ENCODE measurements around the gene PAX8.
"Not testable (repeated sequence)": the region's sequence is repeated elsewhere in the genome, so short reads cannot be mapped to it uniquely, and the experiment has no call there.

PAX8 gene

DNA sequence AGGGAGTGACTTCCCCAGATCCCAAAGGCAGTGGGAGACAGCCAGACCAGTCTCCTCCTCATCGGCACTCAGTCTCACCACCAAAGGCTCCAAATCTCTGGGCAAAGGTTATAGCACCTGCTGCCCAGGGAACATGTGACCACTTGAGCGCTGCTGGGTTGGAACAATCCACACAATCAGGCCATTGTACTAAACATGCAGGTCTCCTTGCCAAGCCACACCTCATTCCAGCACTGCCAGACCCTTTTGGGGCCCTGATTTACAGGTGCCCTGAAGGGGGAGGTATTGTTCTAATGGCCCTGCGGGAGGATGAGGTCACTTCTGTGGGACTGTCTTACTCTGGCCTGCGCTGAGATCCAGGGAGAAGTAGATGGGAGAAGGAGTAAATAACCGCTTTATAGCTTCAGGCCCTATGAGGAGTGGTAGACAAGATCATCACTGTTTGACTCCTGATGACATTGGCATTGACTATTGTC is 10.0 kb upstream of the PAX8 start:
- not testable (repeated sequence) for DNase-seq

DNA sequence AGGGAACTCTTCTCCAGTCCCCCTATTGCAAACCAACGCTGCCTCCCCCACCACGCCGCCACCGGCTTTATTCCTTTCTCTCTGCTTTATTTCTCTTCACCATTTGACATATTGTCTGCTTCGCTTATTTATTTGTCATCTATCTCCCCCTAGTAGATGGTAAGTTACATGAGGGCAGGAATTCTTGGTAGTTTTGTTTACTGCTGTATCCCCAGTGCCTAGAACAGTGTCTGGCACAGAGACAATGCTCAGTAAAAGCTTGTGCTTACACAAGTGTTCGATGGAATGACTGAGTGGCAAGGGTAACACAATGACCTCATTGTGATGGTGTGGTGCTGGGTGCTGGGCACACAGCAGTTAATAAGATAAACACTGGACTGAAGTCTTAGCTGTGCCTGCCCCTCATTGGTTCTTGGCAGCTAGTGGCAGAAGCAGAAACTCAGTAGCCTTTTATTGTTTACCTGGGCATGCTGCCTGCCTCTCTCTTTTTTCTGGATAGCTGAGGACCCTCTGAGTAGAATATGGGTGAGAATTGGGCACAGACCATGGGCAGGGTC is 9.5 kb upstream of the PAX8 start:
- not testable (repeated sequence) for DNase-seq

DNA sequence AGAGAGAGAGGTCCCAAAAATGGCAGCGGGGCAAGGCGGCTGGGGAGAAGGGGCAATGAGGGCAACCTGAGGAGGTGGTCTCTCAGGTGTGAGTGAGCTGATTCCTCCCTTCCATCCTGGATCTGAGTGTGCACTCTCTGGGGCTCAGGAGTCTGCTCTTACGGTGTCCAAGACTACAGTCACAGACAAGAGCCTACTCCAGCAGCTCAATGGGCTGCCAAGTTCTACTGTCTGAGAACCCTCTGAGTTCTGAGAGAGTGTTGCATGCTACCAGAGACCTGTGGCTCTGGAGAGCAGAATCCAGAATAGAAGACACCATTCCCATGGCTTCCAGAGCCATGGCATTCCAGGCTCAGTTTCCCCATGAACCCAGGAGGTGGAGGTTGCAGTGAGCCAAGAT is 7.1 kb upstream of the PAX8 start:
- DNase-seq = no peak

DNA sequence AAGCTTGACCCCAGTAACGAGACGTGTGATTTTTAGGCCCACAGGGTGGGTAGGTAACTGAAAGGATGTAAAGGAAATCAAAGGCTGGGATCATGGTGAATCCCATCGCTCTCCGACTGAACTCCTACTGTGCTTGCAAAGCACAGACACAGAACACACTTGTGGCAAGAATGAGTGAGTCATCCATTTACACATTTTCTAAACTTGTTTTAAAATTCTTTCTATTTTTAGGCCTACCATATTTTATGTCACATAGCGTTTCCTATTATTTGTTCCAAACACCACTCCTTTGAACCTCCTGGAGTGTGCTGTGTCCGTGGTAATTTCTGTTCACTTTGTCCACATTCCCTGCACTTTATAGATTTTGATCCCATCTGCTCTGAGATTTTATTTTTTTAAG is 6.3 kb upstream of the PAX8 start:
- DNase-seq = not testable (repeated sequence)

DNA sequence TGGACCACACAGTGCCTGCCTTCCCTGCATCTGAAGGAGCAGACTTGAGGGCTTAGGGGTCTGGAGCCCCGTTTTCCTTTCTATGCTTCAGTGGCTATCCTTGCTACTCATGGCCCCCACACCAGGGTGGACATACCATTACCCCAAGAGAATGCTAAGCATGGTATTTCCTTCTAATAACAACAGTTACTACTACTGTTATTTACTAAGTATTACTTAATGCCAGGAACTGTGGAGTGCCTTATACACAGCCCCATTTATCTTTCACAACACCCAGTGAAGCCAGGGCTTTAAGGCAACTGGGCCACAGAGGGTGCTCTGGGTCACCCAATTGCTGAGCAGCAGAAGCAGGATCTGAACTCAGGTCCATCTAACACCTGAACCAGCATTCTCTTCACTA is 5.8 kb upstream of the PAX8 start:
- no peak for DNase-seq

DNA sequence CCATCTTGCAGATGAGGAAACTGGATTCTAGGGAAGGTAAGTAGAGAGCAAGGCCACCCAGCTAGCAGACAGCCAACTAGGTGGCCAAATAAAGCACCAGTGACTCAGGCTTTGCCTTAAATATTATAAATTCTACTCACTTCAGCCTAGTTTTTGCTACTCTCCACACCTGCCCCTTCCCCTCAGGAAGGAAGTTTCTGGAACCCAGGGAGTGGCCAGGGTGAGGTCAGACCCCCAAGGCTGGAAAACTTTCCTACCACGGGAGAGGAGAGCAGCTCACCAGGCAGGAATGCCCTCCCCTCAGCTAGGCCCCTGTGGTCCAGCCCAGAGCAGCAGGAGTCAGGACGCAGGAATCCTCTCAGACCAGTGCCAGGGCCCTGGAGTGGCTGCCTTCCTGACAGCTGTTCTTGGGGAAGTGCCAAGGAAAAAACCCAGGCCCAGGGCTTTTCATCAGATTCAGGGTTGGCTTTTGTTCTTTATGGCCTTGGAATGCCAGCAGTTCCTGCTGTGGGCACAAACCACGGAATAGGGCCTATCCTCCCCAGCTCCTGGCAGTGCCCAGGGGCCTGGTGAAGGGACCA is 5.1 kb upstream of the PAX8 start:
- no peak for DNase-seq

DNA sequence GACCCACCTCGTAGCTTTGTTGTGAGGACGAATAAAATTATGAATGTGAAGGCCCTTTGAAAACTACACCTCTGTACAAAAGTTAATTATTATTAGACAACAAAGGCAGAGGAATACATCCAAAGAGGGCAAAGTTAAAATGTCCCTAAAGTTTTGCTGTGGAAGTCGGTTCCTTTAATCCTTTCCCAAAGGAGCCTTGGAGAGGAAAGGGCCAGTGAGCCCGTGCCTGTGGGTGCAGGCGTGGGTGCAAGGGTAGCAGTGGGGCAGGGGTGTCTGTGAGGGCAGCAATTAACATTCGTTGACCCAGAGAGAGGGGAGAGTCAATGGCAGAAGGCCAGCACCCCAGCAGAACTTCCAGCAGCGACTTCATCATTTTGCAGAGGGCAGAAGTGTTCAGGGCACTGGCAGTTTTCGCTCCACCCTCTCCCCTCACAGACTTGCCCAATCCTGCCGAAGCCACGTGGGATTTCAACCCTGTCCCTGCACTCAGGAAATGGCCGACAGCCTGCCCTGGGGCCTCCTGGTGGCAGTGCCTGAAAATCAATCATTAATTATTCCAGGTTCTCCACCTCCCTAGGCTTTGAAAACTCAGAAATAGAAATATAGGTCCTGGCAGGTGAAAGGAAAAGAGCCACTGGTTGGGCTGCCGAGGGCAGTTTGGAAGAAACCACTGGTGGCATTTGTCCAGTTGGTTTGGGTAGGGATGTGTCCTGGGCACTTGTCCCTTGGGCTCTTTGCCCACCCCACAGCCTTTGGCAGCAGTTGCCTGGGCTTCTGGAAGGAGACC is 4.2 kb upstream of the PAX8 start:
- DNase-seq = no peak

DNA sequence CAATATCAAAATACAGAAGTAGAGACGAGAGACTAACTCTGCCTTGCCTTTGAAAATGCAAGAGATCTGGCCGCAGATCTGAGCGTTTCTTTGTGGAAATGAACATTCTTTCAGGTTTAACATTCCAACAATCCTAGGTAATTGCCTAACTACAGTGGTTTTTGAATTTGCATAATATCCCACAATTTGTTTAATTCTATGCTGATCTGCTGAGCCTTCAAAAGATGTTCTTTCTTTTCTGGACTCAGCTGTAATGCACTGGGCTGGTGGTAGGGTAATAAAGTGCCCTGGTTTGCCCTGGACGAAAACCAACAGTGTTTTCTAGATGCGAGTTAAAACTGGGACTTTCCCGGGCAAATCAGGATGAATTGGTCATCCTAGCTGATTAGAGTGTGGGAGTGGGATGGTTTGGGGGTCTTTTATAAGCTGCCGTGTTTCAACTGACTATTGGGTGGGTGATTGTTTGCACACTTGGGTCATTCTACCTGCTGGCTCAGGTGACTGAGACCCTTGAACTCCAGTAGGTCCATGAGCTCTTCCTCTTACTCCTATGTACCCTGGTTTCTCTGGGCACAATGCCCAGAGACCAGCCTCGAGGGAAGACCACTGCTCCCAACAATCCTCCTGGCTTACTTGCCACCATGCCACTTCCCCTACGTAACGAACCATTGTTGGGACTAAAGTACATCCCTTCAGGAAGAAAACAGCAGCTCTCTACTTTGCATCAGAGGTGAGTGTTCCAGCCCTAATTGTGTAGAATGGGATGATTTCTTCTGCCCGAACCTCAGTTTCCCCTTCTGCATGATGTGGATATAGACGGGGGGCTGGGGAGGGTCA is 3.4 kb upstream of the PAX8 start:
- no peak for DNase-seq

DNA sequence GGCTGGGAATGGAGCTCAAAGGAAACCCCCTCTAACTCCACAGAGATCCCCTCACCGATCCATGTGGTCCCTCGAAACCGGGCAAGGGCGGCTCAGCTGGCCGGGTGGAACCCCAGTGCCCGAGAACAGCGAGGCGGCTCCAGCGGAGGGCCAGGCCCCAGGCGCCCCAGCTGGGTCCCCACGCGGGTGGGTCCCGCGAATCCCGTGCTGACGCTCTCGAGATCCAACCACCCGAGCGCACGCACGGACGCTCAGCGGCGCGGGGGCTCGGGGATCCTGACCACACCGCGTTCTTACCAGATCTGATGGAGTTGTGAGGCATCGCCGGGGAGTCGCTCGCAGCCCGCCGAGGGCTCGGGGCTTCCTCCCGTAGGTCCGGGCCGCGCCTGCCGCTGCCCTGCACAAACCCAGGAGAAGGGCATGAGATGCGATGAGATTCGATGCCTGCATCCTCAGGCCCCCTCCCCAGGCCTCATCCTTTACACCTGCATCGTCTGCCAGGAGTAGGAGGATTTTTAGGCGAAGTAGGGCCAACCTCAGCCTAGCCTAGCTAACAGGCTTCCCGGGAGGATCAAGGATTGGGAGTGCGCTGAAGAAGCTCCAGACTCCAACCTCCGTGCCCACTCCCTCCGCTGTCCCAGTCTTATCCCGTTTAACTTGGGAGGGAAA is 514 bp downstream of the PAX8 start:
- no peak for DNase-seq

DNA sequence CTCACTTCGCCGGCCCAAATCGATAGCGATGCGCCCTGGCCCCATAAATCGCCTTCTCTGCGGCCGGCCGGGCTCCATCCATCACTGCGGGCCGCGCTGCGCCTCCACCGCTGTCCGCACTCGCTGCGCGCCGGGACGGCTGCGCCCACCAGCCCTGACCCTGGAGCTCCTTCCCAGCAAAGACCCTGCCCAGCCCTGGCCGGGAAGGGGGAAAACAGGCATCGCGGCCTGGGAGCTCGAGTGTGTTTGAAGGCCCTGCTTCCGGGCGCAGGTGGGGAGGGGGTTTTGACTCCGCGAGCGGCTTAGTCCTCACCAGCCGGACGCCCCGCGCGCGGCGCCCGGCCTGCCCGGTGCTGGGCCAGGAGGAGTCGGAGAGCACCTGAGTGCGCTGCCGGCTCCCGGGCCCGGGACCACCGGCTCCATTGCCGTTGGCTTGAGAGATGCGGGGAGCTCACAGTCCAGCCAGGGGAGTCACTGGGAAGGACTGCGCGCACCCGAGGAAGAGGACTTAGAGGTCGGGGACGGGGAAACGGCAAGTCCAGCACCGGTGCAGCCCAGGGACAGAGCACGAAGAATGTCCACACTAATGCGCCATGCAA is 1.1 kb downstream of the PAX8 start:
- DNase-seq = no peak

DNA sequence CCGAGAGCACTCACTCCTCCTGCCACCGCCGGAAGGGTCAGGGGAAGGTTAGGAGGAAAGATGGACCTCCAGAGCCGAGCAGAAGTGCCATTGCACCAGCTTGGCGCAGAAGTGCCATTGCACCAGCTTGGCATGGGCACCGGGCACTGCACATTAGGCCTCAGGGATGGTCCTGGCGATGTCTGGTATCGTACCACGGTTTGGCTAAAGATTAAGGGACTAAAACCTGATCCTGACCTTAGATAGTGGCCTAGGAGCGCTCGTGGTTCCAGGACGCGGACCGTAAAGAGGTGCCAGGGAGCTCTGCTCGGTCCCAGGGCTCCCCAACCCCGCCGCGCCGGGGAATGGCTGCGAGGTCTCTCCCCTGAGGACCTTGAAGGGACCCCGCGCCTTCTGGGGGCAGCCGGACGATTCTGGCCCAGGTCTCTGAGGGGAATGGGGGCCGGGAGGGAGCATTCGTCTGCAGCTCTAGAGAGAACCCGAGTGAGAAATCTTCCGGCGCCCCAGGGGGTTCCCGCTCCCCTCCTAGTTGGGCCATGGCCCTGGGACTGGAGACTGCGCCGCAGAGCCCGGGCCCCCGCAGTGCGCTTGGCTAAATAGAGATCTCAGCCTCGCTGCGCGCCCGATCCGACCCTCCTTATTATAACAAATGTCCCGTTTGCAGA is 1.8 kb downstream of the PAX8 start:
- DNase-seq = no peak

DNA sequence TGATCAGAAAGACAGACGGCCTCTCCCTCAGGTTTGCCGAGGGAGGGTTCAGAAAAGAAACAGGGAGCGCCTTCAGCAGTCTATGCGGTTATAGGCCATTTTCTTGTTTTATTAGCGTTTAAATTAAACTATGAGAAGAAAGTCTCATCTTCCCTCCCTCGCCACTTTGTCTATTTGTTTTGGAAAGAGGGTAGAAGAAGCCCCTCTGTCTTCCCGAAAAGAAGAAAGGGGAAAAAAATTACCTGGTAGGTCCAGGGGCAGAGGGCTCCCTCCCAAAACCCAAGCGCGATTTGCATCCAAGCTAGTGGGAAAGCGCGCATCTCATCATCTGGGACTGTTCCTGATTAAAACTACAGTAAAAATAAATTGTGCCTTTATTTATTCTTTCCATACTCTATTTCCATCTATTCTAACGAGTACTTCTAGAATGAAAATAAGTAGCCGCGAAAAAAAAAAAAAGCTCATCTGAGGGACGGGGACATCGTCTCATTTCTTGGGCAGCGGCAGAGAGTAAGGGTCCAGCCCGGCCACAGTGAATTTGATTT is 2.4 kb downstream of the PAX8 start:
- DNase-seq = no peak

DNA sequence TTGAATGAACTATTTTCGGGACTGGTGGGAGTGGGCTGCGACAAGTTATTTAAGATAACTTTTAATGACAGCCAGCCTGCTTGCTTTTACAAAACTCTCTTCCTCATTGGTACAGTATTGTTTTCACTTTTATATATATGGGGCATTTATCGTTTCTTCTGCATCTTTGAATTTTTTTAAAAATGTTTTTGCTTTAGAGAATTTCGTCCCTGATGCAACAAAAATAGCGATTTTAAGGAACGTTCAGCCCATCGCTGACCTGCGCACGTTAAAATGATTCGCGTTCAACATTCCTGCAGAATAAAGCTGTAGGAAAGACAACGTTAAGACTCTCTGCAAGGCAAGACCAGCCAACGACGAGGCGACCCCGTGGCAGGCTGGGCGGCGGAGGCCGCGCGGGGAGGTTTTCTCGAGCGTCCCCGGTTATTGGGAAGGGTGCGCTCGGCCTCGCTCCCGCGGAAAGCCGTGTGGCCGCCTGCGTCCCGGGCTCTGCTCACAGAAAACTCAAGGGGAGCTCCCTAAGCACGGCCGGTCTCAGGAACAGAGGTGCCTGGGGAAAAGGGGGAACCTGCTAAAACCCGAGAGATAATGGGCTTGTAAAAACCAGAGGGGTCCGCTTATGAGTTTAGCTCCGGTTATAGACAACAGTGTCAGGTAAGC is 3.0 kb downstream of the PAX8 start:
- DNase-seq = no peak

DNA sequence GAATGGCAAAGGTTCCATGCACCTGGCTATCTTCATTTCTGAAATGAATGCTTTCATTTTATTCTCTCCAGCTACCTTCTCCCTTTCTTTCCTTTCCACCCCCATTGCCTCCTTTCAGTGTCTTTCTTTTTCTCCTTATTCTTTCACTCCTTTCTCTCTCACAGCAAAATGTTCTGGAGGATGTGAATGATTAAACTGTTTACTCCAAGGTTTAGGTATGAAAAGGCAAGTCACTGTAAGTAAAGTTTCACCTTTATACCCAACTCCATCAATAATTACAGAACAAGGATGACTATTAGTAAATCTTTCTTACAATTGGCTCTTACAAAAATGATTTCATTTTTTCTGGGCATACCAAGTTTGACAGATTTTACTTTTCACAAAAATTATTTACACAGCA is 4.3 kb downstream of the PAX8 start:
- DNase-seq = no peak

DNA sequence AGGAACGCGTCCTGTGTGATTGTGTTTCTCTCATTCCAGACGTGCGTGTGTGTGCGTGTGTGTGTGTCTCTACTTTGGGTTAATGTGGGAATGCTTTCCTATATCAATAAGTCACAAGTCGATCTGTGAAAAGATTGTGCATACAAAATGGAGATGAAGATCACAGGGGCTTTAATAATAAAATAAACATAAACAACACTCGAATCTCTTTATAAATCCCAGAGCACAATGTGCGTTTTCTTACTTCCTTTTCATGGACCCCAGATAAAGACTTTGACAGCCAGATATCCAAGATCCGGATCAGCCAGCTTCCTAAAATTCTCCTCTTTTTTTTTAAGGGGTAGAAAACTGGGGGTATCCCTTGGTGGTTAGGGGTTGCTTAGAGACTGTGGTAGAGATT is 4.7 kb downstream of the PAX8 start:
- no peak for DNase-seq

DNA sequence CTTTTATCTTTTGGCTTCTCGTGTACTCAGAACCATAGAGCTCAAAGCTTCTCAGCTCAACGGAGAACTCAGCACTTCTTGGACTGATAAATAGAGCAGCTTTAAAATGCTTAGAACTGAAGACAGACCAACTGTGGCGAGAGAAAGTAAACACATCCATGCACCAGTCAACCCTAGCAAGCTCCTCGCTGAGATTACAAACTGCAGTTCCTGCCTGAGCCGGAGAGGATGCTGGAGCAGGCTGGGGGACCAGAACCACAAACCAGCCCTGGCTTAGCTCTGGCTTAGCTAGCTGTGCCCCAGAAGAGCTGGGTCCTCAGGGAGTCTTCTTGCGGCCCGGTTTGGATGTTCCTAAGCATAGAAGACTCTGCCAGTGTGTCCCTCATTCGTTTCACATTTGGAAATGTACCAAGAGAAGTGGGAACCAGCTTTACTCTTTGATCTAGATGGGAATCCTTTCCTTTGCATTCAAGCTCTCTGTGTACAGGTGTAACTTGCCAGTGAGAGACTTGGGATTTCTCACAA is 5.6 kb downstream of the PAX8 start:
- no peak for DNase-seq

DNA sequence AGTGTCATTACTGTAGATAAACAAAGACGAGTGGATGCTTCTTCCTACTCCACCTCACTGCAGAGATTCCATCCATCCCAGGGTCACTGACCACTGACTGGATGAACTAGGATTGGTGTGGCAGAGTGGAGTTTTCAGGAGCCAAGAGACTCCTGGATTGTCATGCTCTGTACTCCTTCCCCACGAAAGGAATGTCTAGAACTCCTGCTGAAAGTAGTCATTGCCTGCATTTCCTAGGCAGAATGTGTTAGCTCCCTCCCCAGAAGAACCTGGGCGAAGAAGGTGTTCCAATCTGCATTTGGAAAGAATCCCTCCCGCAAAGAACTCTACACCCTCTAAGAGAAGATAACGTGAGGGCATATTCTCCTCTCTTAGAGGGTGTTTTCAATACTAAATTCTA is 6.2 kb downstream of the PAX8 start:
- DNase-seq = no peak

DNA sequence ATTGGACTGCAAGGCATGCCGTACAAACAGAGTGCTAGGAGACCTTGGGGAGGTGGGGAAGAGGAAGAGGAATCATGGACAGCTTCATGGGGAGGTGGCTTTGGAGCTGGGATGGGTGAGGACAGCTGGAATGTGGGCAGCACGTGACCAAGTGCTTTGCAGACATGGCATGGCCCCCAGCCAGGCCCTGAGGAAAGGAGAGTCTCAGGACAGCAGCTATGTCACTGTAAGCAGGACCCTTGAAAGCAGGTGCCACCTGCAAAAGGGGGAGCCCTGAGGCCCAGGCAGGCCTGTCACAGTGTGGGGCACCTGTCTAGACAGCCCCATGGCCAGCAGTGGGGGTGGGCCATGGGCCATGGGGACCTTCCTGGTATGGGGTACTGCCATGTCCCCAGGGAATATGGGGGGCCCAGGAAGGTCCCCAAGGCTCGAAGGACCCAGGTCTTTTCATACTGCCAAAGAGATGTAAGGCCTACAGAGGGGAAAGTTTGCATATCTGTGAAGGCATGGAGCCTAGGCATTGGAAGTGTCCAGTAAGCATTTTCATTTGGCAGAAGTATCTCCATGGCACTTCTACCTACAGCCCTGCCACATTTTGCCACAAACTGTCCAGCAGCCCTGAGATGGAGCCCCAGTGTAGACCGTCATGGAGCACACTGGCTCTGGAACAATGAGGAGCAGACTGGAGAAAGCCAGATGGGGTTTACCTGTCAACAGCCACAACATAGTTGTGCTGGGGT is 9.9 kb downstream of the PAX8 start:
- no peak for DNase-seq

DNA sequence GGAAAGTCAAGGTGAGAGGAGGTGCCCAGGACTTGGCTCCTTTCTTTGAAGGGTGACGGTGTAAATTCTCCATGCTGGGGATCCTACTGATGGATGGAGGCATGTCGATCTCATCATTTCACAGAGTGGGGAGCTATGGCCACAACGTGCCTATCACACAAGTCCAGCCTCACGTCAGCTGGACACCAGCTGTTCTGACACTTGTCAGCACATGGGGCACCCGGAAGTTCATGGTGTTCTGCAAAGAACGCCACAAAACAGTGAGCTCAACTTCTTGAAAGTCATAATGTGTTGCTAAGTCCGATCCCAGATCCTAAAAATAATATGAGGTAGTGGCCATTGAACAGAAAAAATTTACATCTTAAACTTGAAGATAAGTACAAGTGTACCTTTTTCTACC is 12.3 kb downstream of the PAX8 start:
- DNase-seq = no peak
